Measurements from ENCODE around the gene SQOR. TPM values are rescaled to one million over a fixed set of nuclear protein-coding genes. Genes with fewer than 3 reads are reported as not detected.
A peak's percentile ranks its signal among the peaks of the same experiment; 100 is the strongest.

The SQOR gene
- total RNA-seq, 6 experiments from 2014 or later: 34.2 to 77.7 (median 49.1) TPM

DNA sequence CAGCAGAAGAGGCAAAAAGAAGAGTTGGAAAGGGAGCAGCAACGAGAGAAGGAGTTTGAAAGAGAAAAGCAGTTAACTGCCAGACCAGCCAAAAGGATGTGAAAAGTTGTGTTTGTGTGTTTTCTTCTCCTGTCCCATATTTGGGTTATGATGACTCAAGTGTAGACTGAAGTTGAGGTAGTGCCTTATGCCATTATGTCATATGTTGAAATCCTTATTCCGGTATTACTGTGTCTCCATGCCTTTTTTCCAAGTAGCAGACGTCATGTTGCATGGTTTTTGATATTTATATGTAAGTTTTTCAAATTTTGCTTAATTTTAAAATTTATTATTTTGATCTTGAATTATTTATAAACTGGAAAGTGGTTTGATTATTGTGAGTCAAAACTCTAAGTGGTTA, 28.4 kb upstream of the SQOR start:
- Histone ChIP-seq H3K36me3 (peaks cover 0 to 16% (median 3%) of the 10 kb centered on the region in 4 donors), H3K27ac (no peak overlapping the region), H3K9me3 (no peaks in the 10 kb centered on the region), H3K4me1 (no peaks in the 10 kb centered on the region), H3K4me3 (no peak overlapping the region), H3K27me3 (no peaks in the 10 kb centered on the region)
- ATAC-seq (no peak), DNase-seq (no peak)
- intact Hi-C loops (cut with DNase I): no loop called here
- 75% methylated on average over 3 of the region's 3 CpGs for WGBS (ENCODE audit: insufficient coverage, low coverage, low lambda C conversion rate, missing lambda C conversion rate)
- TF ChIP-seq POLR2A (IDR thresholded peaks at IDR 0.05) (no peak), CTCF (IDR thresholded peaks at IDR 0.05) (no peak)

DNA sequence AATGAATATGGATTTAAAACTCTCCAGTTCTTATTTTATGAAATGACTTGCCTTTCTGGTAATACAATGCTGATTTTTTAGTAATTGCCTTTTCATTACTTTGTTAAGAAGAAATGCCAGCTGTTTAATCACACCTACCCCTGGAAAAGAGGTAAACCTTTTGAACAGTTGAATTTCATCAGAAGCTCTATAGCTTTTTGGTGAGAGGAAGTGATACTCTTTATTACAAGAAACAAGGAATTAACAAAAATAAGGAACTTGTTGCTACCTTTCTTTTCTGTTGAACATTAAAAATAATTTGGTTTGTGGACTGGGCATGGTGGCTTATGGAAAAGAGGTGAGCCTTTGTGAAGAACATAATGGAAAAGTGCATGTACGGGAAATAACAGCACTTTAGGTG, 28.0 kb upstream of the SQOR start:
- Histone ChIP-seq H3K27me3 (no peaks in the 10 kb centered on the region), H3K4me1 (no peaks in the 10 kb centered on the region), H3K9me3 (no peaks in the 10 kb centered on the region), H3K4me3 (no peak overlapping the region), H3K27ac (no peak overlapping the region), H3K36me3 (peaks cover 0 to 16% (median 3%) of the 10 kb centered on the region in 4 donors)
- 89% methylated on average over 1 of the region's 1 CpG for WGBS (ENCODE audit: insufficient coverage, low coverage, low lambda C conversion rate, missing lambda C conversion rate)
- TF ChIP-seq POLR2A (IDR thresholded peaks at IDR 0.05): no peak
- no peak for DNase-seq
- intact Hi-C loops (cut with DNase I): no loop called here
- ATAC-seq: no peak

DNA sequence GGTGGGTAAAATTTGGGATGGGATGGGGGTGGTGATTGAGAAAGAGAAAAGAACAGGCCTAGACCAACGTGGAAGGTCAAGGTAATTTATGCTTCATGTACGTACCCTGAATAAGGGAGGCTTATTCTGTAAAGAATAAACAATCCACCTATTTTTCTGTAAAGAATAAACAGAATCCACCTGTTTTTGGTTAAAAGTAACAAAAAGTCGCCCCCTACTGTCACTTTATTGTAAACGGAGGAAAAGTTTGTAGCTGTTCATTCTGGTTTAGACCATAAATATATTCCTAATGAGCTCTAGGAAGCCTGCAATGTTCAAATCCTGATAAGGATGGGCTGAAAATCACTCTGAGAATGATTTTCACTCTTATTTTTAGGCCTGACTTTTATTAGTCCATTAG, 23.5 kb upstream of the SQOR start:
- no peak for DNase-seq
- no peaks in the 10 kb centered on the region for H3K27me3 ChIP-seq
- peaks cover 0 to 11% (median under 1%) of the 10 kb centered on the region in 4 donors for H3K36me3 ChIP-seq
- H3K4me3 ChIP-seq: no peak overlapping the region
- peak in 1 of 4 donors; percentile 46 for ATAC-seq
- no peak for TF ChIP-seq POLR2A (IDR thresholded peaks at IDR 0.05)
- peak; percentile 27 to 44 (median 36) for TF ChIP-seq CTCF (IDR thresholded peaks at IDR 0.05)
- no peak overlapping the region for H3K27ac ChIP-seq
- intact Hi-C loops (cut with DNase I): loop anchor here in 1 of 2 donors (10.0 kb wide), 1 partner anchor 147 kb away; no protein-coding TSS in a partner anchor
- 10% methylated on average over 4 of the region's 4 CpGs for WGBS (ENCODE audit: insufficient coverage, low coverage, low lambda C conversion rate, missing lambda C conversion rate)
- H3K4me1 ChIP-seq: no peaks in the 10 kb centered on the region
- no peaks in the 10 kb centered on the region for H3K9me3 ChIP-seq

GRCh38 chr15:45612790-45613415, 21.9 kb upstream of the SQOR start:
- Histone ChIP-seq H3K9me3 (no peaks in the 10 kb centered on the region), H3K36me3 (peaks cover 0 to 2% (median 0%) of the 10 kb centered on the region in 4 donors), H3K27ac (no peak overlapping the region), H3K4me3 (no peak overlapping the region), H3K4me1 (no peaks in the 10 kb centered on the region), H3K27me3 (no peaks in the 10 kb centered on the region)
- DNase-seq (no peak), ATAC-seq (no peak)
- WGBS (ENCODE audit: insufficient coverage, low coverage, low lambda C conversion rate, missing lambda C conversion rate): 53% methylated on average over 1 of the region's 1 CpG
- intact Hi-C loops (cut with DNase I): loop anchor here in 1 of 2 donors (10.0 kb wide), 1 partner anchor 148 kb away; no protein-coding TSS in a partner anchor
- TF ChIP-seq CTCF (IDR thresholded peaks at IDR 0.05): no peak
- TF ChIP-seq POLR2A (IDR thresholded peaks at IDR 0.05): no peak

DNA sequence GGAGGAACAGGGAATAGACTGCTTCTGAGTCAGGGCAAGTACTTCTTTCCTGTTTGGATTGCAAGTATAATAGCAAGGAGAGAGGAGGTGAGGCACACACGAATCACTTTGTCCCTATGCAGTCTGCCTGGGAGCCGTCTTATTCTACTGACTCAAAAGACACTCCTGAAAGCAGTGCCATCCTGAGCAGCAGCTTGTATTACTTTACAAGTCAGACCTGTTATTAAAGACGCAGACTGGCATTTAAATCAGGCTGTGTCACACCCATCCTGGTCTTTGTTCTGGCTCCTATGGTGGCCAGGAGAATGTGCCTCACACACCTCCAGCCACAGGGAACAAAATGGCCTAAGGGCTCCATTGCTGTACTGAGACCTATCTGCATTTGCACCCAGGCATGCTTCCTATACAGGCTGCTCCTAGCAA, 17.9 kb upstream of the SQOR start:
- Histone ChIP-seq H3K27ac (no peak overlapping the region), H3K4me1 (no peaks in the 10 kb centered on the region), H3K4me3 (no peak overlapping the region), H3K27me3 (no peaks in the 10 kb centered on the region), H3K36me3 (no peaks in the 10 kb centered on the region), H3K9me3 (no peaks in the 10 kb centered on the region)
- TF ChIP-seq POLR2A (IDR thresholded peaks at IDR 0.05): no peak
- TF ChIP-seq CTCF (IDR thresholded peaks at IDR 0.05): no peak
- intact Hi-C loops (cut with DNase I): loop anchor here (5.0 to 10.0 kb wide), 2 partner anchors 152 to 155 kb away; no protein-coding TSS in a partner anchor
- DNase-seq (no peak), ATAC-seq (no peak)
- WGBS (ENCODE audit: insufficient coverage, low coverage, low lambda C conversion rate, missing lambda C conversion rate): 29% methylated on average over 1 of the region's 3 CpGs

Data from right lobe of liver (tissue), 6 donors.